Small intestine (tissue), 7 donors: ENCODE measurements around the gene SYNJ2. TPM values are rescaled to one million over a fixed set of nuclear protein-coding genes. Genes with fewer than 3 reads are reported as not detected.

Experiments used
- DNase-seq, 2 donors: peaks; one replicate each; pipeline versions ENCODE4 v3.0.0 to v3.0.0-alpha.2; 2013
- FAIRE-seq: peaks from 2 replicates; lab custom pipeline; 2012; peaks lifted over from hg19 to GRCh38; lab: Jason Lieb, UNC
- H3K27ac ChIP-seq, 3 donors: one replicate each; pipeline ENCODE4 v1.5.1; 2013; ENCODE audit warnings: low read length in 2 of 3, mild to moderate bottlenecking in 2 of 3, control low read depth in 1 of 3, inconsistent platforms in 1 of 3, low read depth in 1 of 3, moderate library complexity in 1 of 3
- H3K27me3 ChIP-seq, 3 donors: one replicate each; pipeline ENCODE4 v1.6.1; 2013; ENCODE audit warnings: low read length in 3 of 3, inconsistent platforms in 1 of 3; ENCODE audit not compliant: control insufficient read depth in 3 of 3, insufficient read depth in 3 of 3
- H3K36me3 ChIP-seq, 3 donors: one replicate each; pipeline ENCODE4 v1.6.1; 2013; ENCODE audit warnings: low read length in 3 of 3, inconsistent platforms in 1 of 3, low read depth in 1 of 3, mild to moderate bottlenecking in 1 of 3, moderate library complexity in 1 of 3; ENCODE audit not compliant: control insufficient read depth in 3 of 3, insufficient read depth in 2 of 3
- H3K4me1 ChIP-seq, 3 donors: one replicate each; pipeline ENCODE4 v1.6.1; 2013; ENCODE audit warnings: low read length in 2 of 3, inconsistent platforms in 1 of 3, low read depth in 1 of 3, mild to moderate bottlenecking in 1 of 3, moderate library complexity in 1 of 3; ENCODE audit not compliant: control insufficient read depth in 3 of 3, insufficient read depth in 2 of 3
- H3K4me3 ChIP-seq, 3 donors: one replicate each; pipeline ENCODE4 v1.5.1; 2013; ENCODE audit warnings: low read length in 3 of 3, control low read depth in 1 of 3, inconsistent platforms in 1 of 3, low read depth in 1 of 3, mild to moderate bottlenecking in 1 of 3, moderate library complexity in 1 of 3
- H3K9me3 ChIP-seq, 2 donors: one replicate each; pipeline ENCODE4 v1.6.1; 2013; ENCODE audit warnings: low read depth in 1 of 2, low read length in 1 of 2; ENCODE audit not compliant: control insufficient read depth in 2 of 2, insufficient read depth in 1 of 2
- WGBS, 3 donors: extraction: QIAGEN DNeasy Blood & Tissue Kit; methylation state at CpG; one replicate each; pipeline ENCODE4 v1.1.7; 2013; 5-methylcytosine and 5-hydroxymethylcytosine counted together
- polyA plus RNA-seq, 4 donors: library from polyadenylated mRNA; stranded (reverse) in 3 of 4; unstranded in 1 of 4; fragments of 200-250 nt in 3 of 4; fragments of 120-200 nt in 1 of 4; gene quantifications; one replicate each; pipeline versions ENCODE4 v1.2.1 to v1.2.3, GENCODE V29; 2013
- donor health status: healthy with polysubstance abuse.
- donor health status: control.
- donor health status: control.
- donor health status: Bipolar disorder and iron deficiency.
- donor health status: healthy.

The SYNJ2 gene
- polyA plus RNA-seq, 4 donors = 7.0 to 16.3 (median 9.4) TPM

DNA sequence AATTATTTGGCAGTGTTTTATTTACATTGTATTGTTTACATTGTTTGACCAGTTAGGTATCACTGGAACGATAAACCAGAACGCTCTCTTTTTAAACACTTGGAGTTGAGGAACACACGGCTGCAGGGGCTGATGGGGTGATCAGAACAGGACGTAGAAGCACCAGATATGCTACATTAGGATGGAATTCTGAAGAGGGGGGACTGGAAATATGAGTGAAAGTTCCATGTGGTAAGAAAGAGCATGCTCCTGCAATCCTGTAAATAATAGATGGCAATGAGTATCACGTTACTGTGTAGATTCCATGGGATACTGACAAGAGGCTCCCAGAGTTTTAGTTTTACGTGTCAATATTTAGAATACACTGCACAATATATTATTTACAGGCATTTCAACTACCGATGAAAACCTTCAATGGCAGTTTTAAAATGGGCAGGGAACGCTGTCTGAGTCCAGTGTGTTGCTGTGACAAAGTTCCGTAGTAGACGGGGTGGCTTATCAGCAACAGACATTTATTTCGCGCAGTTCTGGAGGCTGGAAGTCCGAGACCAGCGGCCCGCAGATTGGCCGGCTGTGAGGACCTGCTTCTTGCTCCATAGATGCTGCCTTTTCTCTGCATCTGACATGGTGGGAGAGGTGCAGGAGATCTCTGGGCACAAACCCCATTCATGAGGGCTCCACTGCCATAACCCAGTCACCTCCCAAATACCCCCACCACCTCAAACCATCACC, 43.1 kb downstream of the SYNJ2 start:
- WGBS, 3 donors = 89 to 93% (median 91%) methylated on average over 16 of the region's 16 CpGs

DNA sequence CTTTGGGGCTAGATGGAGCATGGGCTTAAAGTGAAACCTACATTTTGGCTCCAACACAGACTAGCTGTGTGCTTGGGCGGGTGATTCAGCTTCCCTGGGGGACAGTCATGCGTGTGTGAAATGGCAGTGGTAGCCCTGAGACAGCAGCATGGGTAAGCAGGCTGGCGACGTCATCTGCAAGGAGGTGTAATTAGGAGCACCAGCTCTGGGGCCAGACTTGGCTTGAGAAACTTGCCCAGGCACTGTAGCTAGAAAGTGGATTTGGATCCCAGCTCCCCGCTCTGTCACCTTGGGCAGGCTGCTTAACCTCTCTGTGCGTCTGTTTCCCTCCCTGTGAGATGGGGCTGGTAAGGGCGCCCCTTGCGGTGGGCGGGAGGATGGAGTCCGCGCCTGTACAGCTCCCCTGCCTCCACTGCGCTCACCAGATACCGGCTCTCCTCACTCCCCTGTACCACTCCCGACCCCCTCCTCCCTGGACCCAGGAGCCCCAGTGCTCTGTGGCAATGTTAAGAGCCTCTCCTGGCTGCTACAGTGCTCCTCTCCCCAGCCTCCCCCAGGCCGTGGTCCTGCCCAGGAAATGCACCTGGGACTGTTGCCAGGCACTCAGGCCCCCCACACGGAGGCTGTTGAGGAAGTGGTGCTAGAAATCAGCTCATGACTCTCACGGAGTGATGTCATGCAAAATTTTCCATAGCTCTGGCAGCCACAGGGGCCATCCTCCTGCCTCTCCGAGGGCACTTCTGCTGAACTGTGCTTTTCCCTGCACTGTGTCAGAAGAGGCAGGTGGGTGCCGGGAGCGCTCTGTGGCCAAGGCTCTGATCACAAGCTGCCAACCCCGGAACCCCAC, 44.6 kb downstream of the SYNJ2 start:
- H3K36me3 ChIP-seq = peaks cover 0 to 63% (median 0%) of the 10 kb centered on the region in 3 donors
- peaks cover 6 to 14% (median 13%) of the 10 kb centered on the region in 3 donors for H3K4me1 ChIP-seq
- H3K27me3 ChIP-seq = no peaks in the 10 kb centered on the region
- peak overlapping the region; percentile 12 to 90 (median 47) for H3K27ac ChIP-seq
- no peak overlapping the region for H3K4me3 ChIP-seq
- no peaks in the 10 kb centered on the region for H3K9me3 ChIP-seq
- peak; percentile 67 to 90 for DNase-seq
- 26 to 36% (median 35%) methylated on average over 21 of the region's 21 CpGs for WGBS, 3 donors
- FAIRE-seq = no peak

More for the DNA sequence above, 43.1 kb downstream of the SYNJ2 start:
- DNase-seq (no peak), FAIRE-seq (no peak)
- Histone ChIP-seq H3K4me1 (peaks cover 6 to 14% (median 13%) of the 10 kb centered on the region in 3 donors), H3K36me3 (peaks cover 0 to 59% (median 0%) of the 10 kb centered on the region in 3 donors), H3K27ac (no peak overlapping the region), H3K9me3 (no peaks in the 10 kb centered on the region), H3K4me3 (no peak overlapping the region), H3K27me3 (no peaks in the 10 kb centered on the region)

DNA sequence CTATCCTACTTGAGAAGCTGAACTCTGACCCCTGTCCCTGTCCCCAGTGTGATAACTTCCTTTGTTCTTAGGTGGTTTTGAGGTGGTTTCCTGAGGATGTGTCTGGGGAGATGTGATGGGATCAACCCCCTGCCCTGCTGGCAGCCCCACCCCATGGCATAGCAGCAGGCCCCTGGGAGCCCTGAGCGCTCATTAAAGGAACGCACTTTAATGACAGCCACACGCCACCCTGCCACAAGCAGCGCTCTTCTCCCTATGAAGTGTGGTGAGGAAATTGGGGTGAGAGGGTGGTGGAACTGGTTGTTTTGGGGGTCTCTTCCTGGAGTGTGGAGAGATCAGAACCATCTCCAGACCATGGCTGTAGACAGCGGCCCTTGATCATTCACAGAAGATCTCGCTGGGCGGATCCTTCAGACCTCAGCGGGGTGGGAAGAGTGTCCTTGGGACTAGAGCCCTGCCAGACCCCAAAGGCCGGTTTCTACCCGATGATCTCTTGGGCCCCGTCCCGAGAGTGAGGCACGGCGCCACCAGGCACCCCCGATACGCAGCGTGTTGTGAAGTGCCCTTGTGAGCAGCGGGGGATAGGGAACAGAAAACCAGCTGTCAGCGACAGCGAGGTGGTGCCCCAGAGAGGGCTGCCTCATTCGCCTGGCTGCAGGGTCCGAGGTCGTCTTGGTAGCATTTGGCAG, 45.4 kb downstream of the SYNJ2 start:
- peaks cover 0 to 59% (median 0%) of the 10 kb centered on the region in 3 donors for H3K36me3 ChIP-seq
- peak overlapping the region in 2 of 3 donors; percentile 47 to 90 for H3K27ac ChIP-seq
- WGBS, 3 donors = 88 to 94% (median 94%) methylated on average over 23 of the region's 23 CpGs
- H3K27me3 ChIP-seq = no peaks in the 10 kb centered on the region
- no peak overlapping the region for H3K4me3 ChIP-seq
- no peak for FAIRE-seq
- no peak for DNase-seq
- H3K4me1 ChIP-seq = peaks cover 6 to 14% (median 13%) of the 10 kb centered on the region in 3 donors
- H3K9me3 ChIP-seq = no peaks in the 10 kb centered on the region

DNA sequence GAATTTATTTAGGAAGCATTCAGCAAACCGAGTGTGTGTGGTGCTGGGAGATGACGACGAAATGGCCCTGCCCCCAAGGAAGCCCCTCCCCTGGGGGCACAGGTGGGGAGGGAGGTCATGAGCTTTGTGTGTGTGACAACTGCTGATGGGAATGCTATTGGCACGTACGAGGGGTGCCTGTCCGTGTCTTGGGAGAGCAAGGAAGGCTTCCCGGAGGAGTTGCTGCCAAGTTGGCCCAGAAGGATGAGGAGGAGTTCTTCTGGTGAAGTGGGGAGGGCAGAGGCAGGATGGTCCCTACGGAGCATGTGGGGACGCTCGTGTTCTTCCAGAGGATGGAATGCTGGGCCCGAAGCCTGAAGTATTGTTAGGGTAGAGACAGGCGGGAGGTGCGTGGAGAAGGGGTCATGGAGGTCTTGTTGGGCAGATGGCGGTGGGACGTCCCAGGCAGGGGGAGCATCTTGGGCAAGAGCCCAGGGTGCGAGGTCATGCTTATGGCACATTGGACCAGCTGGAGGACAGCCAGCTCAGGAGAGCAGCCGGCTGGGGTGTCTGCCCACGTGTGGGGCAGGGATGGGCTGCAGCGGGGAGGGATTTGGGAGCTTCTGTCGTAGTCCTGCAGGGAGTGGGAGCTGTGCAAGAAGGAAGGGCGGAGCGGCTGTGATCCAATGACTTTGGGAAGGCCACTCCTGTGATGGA, 46.1 kb downstream of the SYNJ2 start:
- Histone ChIP-seq H3K9me3 (no peaks in the 10 kb centered on the region), H3K4me3 (no peak overlapping the region), H3K27me3 (no peaks in the 10 kb centered on the region), H3K36me3 (peaks cover 0 to 57% (median 0%) of the 10 kb centered on the region in 3 donors), H3K27ac (peak overlapping the region in 1 of 3 donors; percentile 90), H3K4me1 (peaks cover 6 to 14% (median 13%) of the 10 kb centered on the region in 3 donors)
- DNase-seq = no peak
- 76 to 82% (median 80%) methylated on average over 22 of the region's 22 CpGs for WGBS, 3 donors
- no peak for FAIRE-seq

DNA sequence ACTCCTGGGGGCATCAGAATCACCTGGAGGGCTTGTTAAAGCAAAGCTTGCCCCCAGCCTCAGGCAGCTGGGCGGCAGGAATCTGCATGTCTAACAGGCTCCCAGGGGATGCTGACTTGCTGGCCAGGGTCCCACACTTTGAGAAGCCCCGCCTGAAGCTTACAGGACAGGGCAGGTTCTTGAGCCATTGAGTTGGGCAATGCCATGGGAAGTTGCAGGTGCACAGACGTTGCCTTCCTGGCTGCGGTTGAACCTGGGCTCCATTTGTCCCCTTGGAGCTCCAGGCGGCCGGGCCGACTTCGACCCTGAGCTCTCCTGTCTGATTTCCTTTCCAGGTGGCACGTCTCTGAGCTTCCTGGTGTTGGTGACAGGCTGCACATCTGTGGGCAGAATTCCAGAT, 46.8 kb downstream of the SYNJ2 start:
- Histone ChIP-seq H3K4me1 (peaks cover 6 to 14% (median 13%) of the 10 kb centered on the region in 3 donors), H3K27me3 (no peaks in the 10 kb centered on the region), H3K27ac (no peak overlapping the region), H3K9me3 (no peaks in the 10 kb centered on the region), H3K4me3 (no peak overlapping the region), H3K36me3 (peaks cover 0 to 61% (median 0%) of the 10 kb centered on the region in 3 donors)
- WGBS, 3 donors = 67 to 80% (median 79%) methylated on average over 9 of the region's 9 CpGs
- FAIRE-seq (no peak), DNase-seq (no peak)

DNA sequence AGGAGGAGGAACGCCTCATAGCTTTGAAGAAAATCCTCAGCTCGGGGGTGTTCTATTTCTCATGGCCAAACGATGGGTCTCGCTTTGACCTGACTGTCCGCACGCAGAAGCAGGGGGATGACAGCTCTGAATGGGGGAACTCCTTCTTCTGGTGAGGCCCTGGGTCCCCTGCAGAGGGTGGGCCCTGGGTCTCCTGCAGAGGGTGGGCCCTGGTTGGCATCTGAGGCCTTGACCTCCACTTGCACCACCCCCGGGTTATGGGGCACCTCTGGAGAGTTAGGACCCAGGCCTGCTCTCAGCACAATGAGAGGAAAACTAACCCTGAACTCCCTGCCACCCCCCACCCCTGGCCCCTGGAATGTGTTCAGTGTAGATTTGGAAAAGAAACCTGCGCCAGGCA, 47.2 kb downstream of the SYNJ2 start:
- no peaks in the 10 kb centered on the region for H3K9me3 ChIP-seq
- WGBS, 3 donors = 89 to 93% (median 93%) methylated on average over 8 of the region's 8 CpGs
- peaks cover 8 to 17% (median 14%) of the 10 kb centered on the region in 3 donors for H3K4me1 ChIP-seq
- H3K36me3 ChIP-seq = peaks cover 0 to 63% (median 0%) of the 10 kb centered on the region in 3 donors
- no peaks in the 10 kb centered on the region for H3K27me3 ChIP-seq
- no peak overlapping the region for H3K4me3 ChIP-seq
- no peak for DNase-seq
- no peak overlapping the region for H3K27ac ChIP-seq
- FAIRE-seq = no peak

DNA sequence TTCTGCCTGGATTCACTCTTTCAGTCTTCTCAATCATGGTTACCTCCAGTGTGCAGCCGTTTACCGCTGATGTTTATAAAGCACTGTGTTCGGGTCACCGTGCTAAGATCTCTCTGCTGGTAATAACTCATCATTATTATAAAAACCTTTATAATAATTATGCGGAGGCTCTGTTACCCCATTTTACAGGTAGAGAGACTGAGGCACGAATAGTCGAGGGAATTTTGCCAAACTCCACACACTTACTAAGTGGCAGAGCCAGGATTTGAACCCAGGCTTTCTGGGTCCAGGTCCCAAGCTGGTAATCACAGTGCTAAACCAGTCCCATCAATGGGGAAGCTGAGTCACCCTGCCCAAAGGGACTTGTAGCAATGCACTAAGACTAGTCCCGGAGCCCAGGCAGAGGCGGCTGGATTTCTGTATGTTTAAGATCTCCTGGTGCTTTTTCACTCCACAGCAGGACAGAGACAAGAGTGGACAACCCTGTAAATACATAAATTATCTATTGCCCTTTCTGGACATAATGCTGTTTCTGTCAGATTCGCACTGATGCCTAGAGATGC, 48.1 kb downstream of the SYNJ2 start:
- Histone ChIP-seq H3K4me3 (no peak overlapping the region), H3K27ac (no peak overlapping the region), H3K4me1 (peaks cover 8 to 26% (median 14%) of the 10 kb centered on the region in 3 donors), H3K9me3 (no peaks in the 10 kb centered on the region), H3K27me3 (no peaks in the 10 kb centered on the region), H3K36me3 (peaks cover 0 to 63% (median 0%) of the 10 kb centered on the region in 3 donors)
- 96 to 98% (median 97%) methylated on average over 10 of the region's 10 CpGs for WGBS, 3 donors
- no peak for FAIRE-seq
- no peak for DNase-seq
